ENCODE data around the gene TRMT2B. TPM values are rescaled to one million over a fixed set of nuclear protein-coding genes. Genes with fewer than 3 reads are reported as not detected.

The TRMT2B gene
- total and polyA plus RNA-seq, 4 donors = 6.3 to 19.6 (median 10.7) TPM

GRCh38 chrX:100964362-100964761 lies 87.5 kb downstream of the TRMT2B start:
- Histone ChIP-seq H3K4me1 (ENCODE audit: control insufficient read depth in 1 of 2, insufficient read depth in 2 of 2, low read length in 2 of 2) (no peaks in the 10 kb centered on the region), H3K27me3 (ENCODE audit: control insufficient read depth in 1 of 2, insufficient read depth in 2 of 2, low read length in 1 of 2) (no peaks in the 10 kb centered on the region), H3K9me3 (ENCODE audit: control insufficient read depth, low read length) (no peaks in the 10 kb centered on the region), H3K27ac (ENCODE audit: low read depth in 1 of 2, low read length in 2 of 2) (no peak overlapping the region), H3K36me3 (ENCODE audit: control insufficient read depth in 1 of 2, insufficient read depth in 2 of 2, low read length in 1 of 2) (no peaks in the 10 kb centered on the region), H3K4me3 (ENCODE audit: low read length in 2 of 2) (no peak overlapping the region)
- DNase-seq = no peak
- ATAC-seq (ENCODE audit: low FRiP score) = no peak
- intact Hi-C loops (cut with DNase I) = no loop called here

- DNase-seq (no peak), ATAC-seq (ENCODE audit: low FRiP score) (no peak)
- Histone ChIP-seq H3K4me1 (ENCODE audit: control insufficient read depth in 1 of 2, insufficient read depth in 2 of 2, low read length in 2 of 2) (no peaks in the 10 kb centered on the region), H3K36me3 (ENCODE audit: control insufficient read depth in 1 of 2, insufficient read depth in 2 of 2, low read length in 1 of 2) (no peaks in the 10 kb centered on the region), H3K27me3 (ENCODE audit: control insufficient read depth in 1 of 2, insufficient read depth in 2 of 2, low read length in 1 of 2) (no peaks in the 10 kb centered on the region), H3K9me3 (ENCODE audit: control insufficient read depth, low read length) (no peaks in the 10 kb centered on the region), H3K4me3 (ENCODE audit: low read length in 2 of 2) (no peak overlapping the region), H3K27ac (ENCODE audit: low read depth in 1 of 2, low read length in 2 of 2) (no peak overlapping the region)
- intact Hi-C loops (cut with DNase I) = no loop called here
- WGBS, 2 donors = 70 to 77% methylated on average over 3 of the region's 3 CpGs
Measured at GRCh38 chrX:100962811-100963210, 89.1 kb downstream of the TRMT2B start.

Other genes starting within 250 kb of the TRMT2B start
- gene CSTF2, start 231.7 kb downstream of the TRMT2B start, total RNA-seq = 10 to 100 TPM in 1 of 2 donors, 1 to 10 TPM in 1; 8.8 to 11.1 TPM
- 1 to 10 TPM; 3.1 to 4.0 TPM for gene CSTF2, start 231.7 kb downstream of the TRMT2B start, polyA plus RNA-seq
- gene NOX1, start 177.8 kb downstream of the TRMT2B start, total RNA-seq = not detected
- not detected for gene NOX1, start 177.8 kb downstream of the TRMT2B start, polyA plus RNA-seq
- gene XKRX, start 123.2 kb downstream of the TRMT2B start, total RNA-seq = under 1 TPM; 0.27 to 0.32 TPM
- under 1 TPM in 1 of 2 donors, not detected in 1; 0.26 TPM for gene XKRX, start 123.2 kb downstream of the TRMT2B start, polyA plus RNA-seq
- gene ARL13A, start 82.4 kb downstream of the TRMT2B start, total RNA-seq = not detected
- gene ARL13A, start 82.4 kb downstream of the TRMT2B start, polyA plus RNA-seq = not detected
- 1 to 10 TPM; 3.2 to 3.7 TPM for gene TMEM35A, start 26.8 kb upstream of the TRMT2B start, total RNA-seq
- 1 to 10 TPM; 2.9 to 3.7 TPM for gene TMEM35A, start 26.8 kb upstream of the TRMT2B start, polyA plus RNA-seq
- gene CENPI, start 46.1 kb upstream of the TRMT2B start, total RNA-seq = 1 to 10 TPM; 1.3 to 1.7 TPM
- gene CENPI, start 46.1 kb upstream of the TRMT2B start, polyA plus RNA-seq = under 1 TPM in 1 of 2 donors, not detected in 1; 0.18 TPM
- 1 to 10 TPM; 1.5 to 1.9 TPM for gene DRP2, start 167.7 kb upstream of the TRMT2B start, total RNA-seq
- under 1 TPM; 0.18 to 0.25 TPM for gene DRP2, start 167.7 kb upstream of the TRMT2B start, polyA plus RNA-seq
- gene TAF7L, start 239.2 kb upstream of the TRMT2B start, total RNA-seq = not detected
- under 1 TPM in 1 of 2 donors, not detected in 1; 0.31 TPM for gene TAF7L, start 239.2 kb upstream of the TRMT2B start, polyA plus RNA-seq